IPS DF 6.9 (cell line): ENCODE results near the gene TBC1D22A.

Experiments
- DNase-seq: peaks from one replicate; pipeline ENCODE4 v3.0.0-alpha.2; 2013; ENCODE audit warnings: low read depth, low spot score
- H3K27ac ChIP-seq: one replicate; pipeline ENCODE4 v1.5.1; 2013; ENCODE audit warnings: low read length, control low read depth
- H3K27me3 ChIP-seq: 2 replicates; pipeline ENCODE4 v1.6.1; 2013; ENCODE audit warnings: mild to moderate bottlenecking, low read length; ENCODE audit not compliant: control insufficient read depth, insufficient read depth
- H3K36me3 ChIP-seq: 2 replicates; pipeline ENCODE4 v1.6.1; 2013; ENCODE audit warnings: low read length; ENCODE audit not compliant: control insufficient read depth, insufficient read depth
- H3K4me1 ChIP-seq: 2 replicates; pipeline ENCODE4 v1.6.1; 2013; ENCODE audit warnings: low read length; ENCODE audit not compliant: control insufficient read depth, insufficient read depth
- H3K4me3 ChIP-seq: 2 replicates; pipeline ENCODE4 v1.5.1; 2013; ENCODE audit warnings: mild to moderate bottlenecking, low read length
- H3K9me3 ChIP-seq: 2 replicates; pipeline ENCODE4 v1.6.1; 2013; ENCODE audit warnings: low read length, inconsistent platforms; ENCODE audit not compliant: control insufficient read depth, insufficient read depth
- WGBS: extraction: QIAGEN DNeasy Blood & Tissue Kit; methylation state at CpG from one replicate; pipeline ENCODE4 v1.1.7; 2013; ENCODE audit warnings: mixed read lengths, missing lambda C conversion rate; ENCODE audit not compliant: insufficient read length, insufficient coverage; 5-methylcytosine and 5-hydroxymethylcytosine counted together

The TBC1D22A gene

GRCh38 chr22:47160781-47161520, 398.5 kb downstream of the TBC1D22A start:
- no peaks in the 10 kb centered on the region for H3K9me3 ChIP-seq
- no peak overlapping the region for H3K27ac ChIP-seq
- DNase-seq, result no peak
- no peak overlapping the region for H3K4me3 ChIP-seq
- no peaks in the 10 kb centered on the region for H3K4me1 ChIP-seq
- no CpG with 5 or more reads among the region's 15 CpGs for WGBS
- no peaks in the 10 kb centered on the region for H3K36me3 ChIP-seq
- no peaks in the 10 kb centered on the region for H3K27me3 ChIP-seq

- DNase-seq, result no peak
- Histone ChIP-seq H3K4me3 (no peak overlapping the region), H3K27me3 (no peaks in the 10 kb centered on the region), H3K36me3 (no peaks in the 10 kb centered on the region; the same call in 1 of the 2 replicates), H3K4me1 (no peaks in the 10 kb centered on the region), H3K9me3 (no peaks in the 10 kb centered on the region), H3K27ac (no peak overlapping the region)
- WGBS, result no CpG with 5 or more reads among the region's 17 CpGs
Observed at GRCh38 chr22:47161631-47162030, 399.2 kb downstream of the TBC1D22A start.

GRCh38 chr22:47162865-47163264, 400.4 kb downstream of the TBC1D22A start:
- Histone ChIP-seq H3K27me3 (no peaks in the 10 kb centered on the region), H3K36me3 (no peaks in the 10 kb centered on the region; the same call in 1 of the 2 replicates), H3K4me3 (no peak overlapping the region), H3K9me3 (peaks cover 1% of the 10 kb centered on the region; the same call in 1 of the 2 replicates), H3K4me1 (no peaks in the 10 kb centered on the region), H3K27ac (no peak overlapping the region)
- DNase-seq, result no peak
- no CpG with 5 or more reads among the region's 10 CpGs for WGBS

GRCh38 chr22:47163481-47163855, 401.0 kb downstream of the TBC1D22A start:
- Histone ChIP-seq H3K27ac (no peak overlapping the region), H3K9me3 (peaks cover 1% of the 10 kb centered on the region; the same call in 1 of the 2 replicates), H3K36me3 (no peaks in the 10 kb centered on the region; the same call in 1 of the 2 replicates), H3K27me3 (no peaks in the 10 kb centered on the region), H3K4me3 (no peak overlapping the region), H3K4me1 (no peaks in the 10 kb centered on the region)
- WGBS, result no CpG with 5 or more reads among the region's 10 CpGs
- no peak for DNase-seq

GRCh38 chr22:47163856-47164513, 401.5 kb downstream of the TBC1D22A start:
- H3K4me1 ChIP-seq, result no peaks in the 10 kb centered on the region
- no peak for DNase-seq
- no peak overlapping the region for H3K4me3 ChIP-seq
- no CpG with 5 or more reads among the region's 22 CpGs for WGBS
- no peaks in the 10 kb centered on the region for H3K27me3 ChIP-seq
- peaks cover 1% of the 10 kb centered on the region; the same call in 1 of the 2 replicates for H3K9me3 ChIP-seq
- H3K36me3 ChIP-seq, result no peaks in the 10 kb centered on the region; the same call in 1 of the 2 replicates
- no peak overlapping the region for H3K27ac ChIP-seq

GRCh38 chr22:47164514-47165337, 402.3 kb downstream of the TBC1D22A start:
- H3K4me3 ChIP-seq, result no peak overlapping the region
- no CpG with 5 or more reads among the region's 28 CpGs for WGBS
- no peak for DNase-seq
- no peak overlapping the region for H3K27ac ChIP-seq
- no peaks in the 10 kb centered on the region; the same call in 1 of the 2 replicates for H3K36me3 ChIP-seq
- H3K27me3 ChIP-seq, result no peaks in the 10 kb centered on the region
- H3K9me3 ChIP-seq, result peaks cover 1% of the 10 kb centered on the region; the same call in 1 of the 2 replicates
- no peaks in the 10 kb centered on the region for H3K4me1 ChIP-seq

GRCh38 chr22:47165338-47166032, 403.0 kb downstream of the TBC1D22A start:
- Histone ChIP-seq H3K36me3 (no peaks in the 10 kb centered on the region; the same call in 1 of the 2 replicates), H3K4me1 (no peaks in the 10 kb centered on the region), H3K9me3 (peaks cover 1% of the 10 kb centered on the region; the same call in 1 of the 2 replicates), H3K27me3 (no peaks in the 10 kb centered on the region), H3K4me3 (no peak overlapping the region), H3K27ac (no peak overlapping the region)
- no peak for DNase-seq
- no CpG with 5 or more reads among the region's 25 CpGs for WGBS

GRCh38 chr22:47166033-47166404, 403.6 kb downstream of the TBC1D22A start:
- peaks cover 1% of the 10 kb centered on the region; the same call in 1 of the 2 replicates for H3K9me3 ChIP-seq
- no peak overlapping the region for H3K4me3 ChIP-seq
- no CpG with 5 or more reads among the region's 5 CpGs for WGBS
- no peak overlapping the region for H3K27ac ChIP-seq
- H3K4me1 ChIP-seq, result no peaks in the 10 kb centered on the region
- H3K27me3 ChIP-seq, result no peaks in the 10 kb centered on the region
- H3K36me3 ChIP-seq, result no peaks in the 10 kb centered on the region; the same call in 1 of the 2 replicates
- DNase-seq, result no peak

- H3K4me1 ChIP-seq, result no peaks in the 10 kb centered on the region
- DNase-seq, result no peak
- WGBS, result no CpG with 5 or more reads among the region's 10 CpGs
Observed at GRCh38 chr22:47166446-47167016, 404.1 kb downstream of the TBC1D22A start.

More at GRCh38 chr22:47166446-47167016, 404.1 kb downstream of the TBC1D22A start:
- H3K4me3 ChIP-seq, result no peak overlapping the region
- no peak overlapping the region for H3K27ac ChIP-seq
- H3K36me3 ChIP-seq, result no peaks in the 10 kb centered on the region; the same call in 1 of the 2 replicates
- peaks cover 1% of the 10 kb centered on the region; the same call in 1 of the 2 replicates for H3K9me3 ChIP-seq
- H3K27me3 ChIP-seq, result no peaks in the 10 kb centered on the region
